SJCRH30 (cell line): ENCODE measurements around the gene OR56A5. TPM values are rescaled to one million over a fixed set of nuclear protein-coding genes. Genes with fewer than 3 reads are reported as not detected.

Source experiments
- DNase-seq, 2 experiments: peaks; one replicate each; pipeline ENCODE4 v3.0.0-alpha.2; 2015 to 2020
- H3K27ac ChIP-seq: fragments of 250-450 bp; sonication (Bioruptor Pico); 2 replicates; pipeline ENCODE4 v1.5.1; 2020; ENCODE audit warnings: mild to moderate bottlenecking, moderate library complexity
- H3K27me3 ChIP-seq: fragments of 250-450 bp; sonication (Bioruptor Pico); 2 replicates; pipeline ENCODE4 v1.5.1; 2020; ENCODE audit warnings: mild to moderate bottlenecking, moderate library complexity
- H3K36me3 ChIP-seq: fragments of 250-450 bp; sonication (Bioruptor Pico); 2 replicates; pipeline ENCODE4 v1.5.1; 2020; ENCODE audit warnings: mild to moderate bottlenecking, moderate library complexity
- H3K4me1 ChIP-seq: fragments of 250-450 bp; sonication (Bioruptor Pico); 2 replicates; pipeline ENCODE4 v1.5.1; 2020; ENCODE audit warnings: mild to moderate bottlenecking, moderate library complexity
- H3K4me3 ChIP-seq: fragments of 250-450 bp; sonication (Bioruptor Pico); 2 replicates; pipeline ENCODE4 v1.5.1; 2020; ENCODE audit warnings: mild to moderate bottlenecking, moderate library complexity
- H3K9me3 ChIP-seq: fragments of 250-450 bp; sonication (Bioruptor Pico); replicated peaks from 2 replicates; pipeline ENCODE4 v1.5.1; 2020; ENCODE audit warnings: mild to moderate bottlenecking, moderate library complexity
- total RNA-seq: library from RNA; depleted of rRNA; stranded (reverse); fragments of >200 nt; shearing (Covaris generic); gene quantifications from 2 replicates; pipeline ENCODE4 v1.2.3, GENCODE V29; 2014; rRNA removed

OR56A5 gene
- total RNA-seq, 1 experiment from 2014 or later, result not detected

- no peak overlapping the region for H3K4me3 ChIP-seq
- no peak for DNase-seq
- H3K4me1 ChIP-seq, result no peaks in the 10 kb centered on the region
- H3K27ac ChIP-seq, result no peak overlapping the region
- H3K27me3 ChIP-seq, result no peaks in the 10 kb centered on the region
- H3K9me3 ChIP-seq, result no peaks in the 10 kb centered on the region
- no peaks in the 10 kb centered on the region for H3K36me3 ChIP-seq
These were observed 45.4 kb downstream of the OR56A5 start for GRCh38 chr11:5922749-5923426.

Other genes with a start within 250 kb of the OR56A5 start
- not detected in 2 replicates for gene OR56B1, start 232.0 kb downstream of the OR56A5 start, total RNA-seq
- gene OR52N4, start 214.3 kb downstream of the OR56A5 start, total RNA-seq, result not detected in 2 replicates
- gene OR52N5, start 185.1 kb downstream of the OR56A5 start, total RNA-seq, result not detected in 2 replicates
- not detected in 2 replicates for gene OR52N1, start 177.2 kb downstream of the OR56A5 start, total RNA-seq
- gene OR52N2, start 159.6 kb downstream of the OR56A5 start, total RNA-seq, result not detected in 2 replicates
- not detected in 2 replicates for gene OR52E6, start 126.6 kb downstream of the OR56A5 start, total RNA-seq
- not detected in 2 replicates for gene OR52E8, start 110.8 kb downstream of the OR56A5 start, total RNA-seq
- gene OR52E4, start 87.9 kb downstream of the OR56A5 start, total RNA-seq, result not detected in 2 replicates
- not detected in 2 replicates for gene OR52E5, start 75.3 kb downstream of the OR56A5 start, total RNA-seq
- gene OR56A3, start 26.2 kb downstream of the OR56A5 start, total RNA-seq, result not detected in 2 replicates
- not detected in 2 replicates for gene OR52L1, start 18.5 kb upstream of the OR56A5 start, total RNA-seq
- not detected in 2 replicates for gene OR56A4, start 38.5 kb upstream of the OR56A5 start, total RNA-seq
- gene OR56A1, start 62.3 kb upstream of the OR56A5 start, total RNA-seq, result not detected in 2 replicates
- not detected in 2 replicates for gene OR56B4, start 139.2 kb upstream of the OR56A5 start, total RNA-seq
- not detected in 2 replicates for gene OR52B2, start 201.8 kb upstream of the OR56A5 start, total RNA-seq
- gene OR52W1, start 230.7 kb upstream of the OR56A5 start, total RNA-seq, result not detected in 2 replicates
- not detected in 2 replicates for gene C11orf42, start 237.1 kb upstream of the OR56A5 start, total RNA-seq